Activated gamma-delta T cell (primary cell): ENCODE measurements around the gene HCN2.

ENCODE experiments used
- DNase-seq: peaks from one replicate; lab custom pipeline; 2025; lab: John Stamatoyannopoulos, UW

The HCN2 gene

GRCh38 chr19:571566-571974 lies 18.1 kb upstream of the HCN2 start:
- no peak for DNase-seq

GRCh38 chr19:572140-572742 lies 17.4 kb upstream of the HCN2 start, which contains the start of gene BSG:
Gene BSG, plus strand, starts transcription at chr19:572596. Its CDS starts 39 bp downstream, at chr19:572635.
- peak; percentile 99 for DNase-seq

GRCh38 chr19:572743-573518 lies 16.8 kb upstream of the HCN2 start:
- DNase-seq: no peak

- DNase-seq: no peak
Observed at GRCh38 chr19:573519-573825, 16.2 kb upstream of the HCN2 start.

GRCh38 chr19:574658-575526 lies 14.8 kb upstream of the HCN2 start:
- no peak for DNase-seq

GRCh38 chr19:575527-576506 lies 13.9 kb upstream of the HCN2 start:
- no peak for DNase-seq

GRCh38 chr19:576768-577438 lies 12.8 kb upstream of the HCN2 start:
- DNase-seq: no peak

GRCh38 chr19:577439-578392 lies 12.0 kb upstream of the HCN2 start:
- no peak for DNase-seq

GRCh38 chr19:579111-579841 lies 10.4 kb upstream of the HCN2 start:
- no peak for DNase-seq

- DNase-seq: no peak
Observed at GRCh38 chr19:579842-580155, 9.9 kb upstream of the HCN2 start.

GRCh38 chr19:580274-580835 lies 9.3 kb upstream of the HCN2 start:
- DNase-seq: no peak

- no peak for DNase-seq
Observed at GRCh38 chr19:581399-582111, 8.1 kb upstream of the HCN2 start.

- no peak for DNase-seq
Observed at GRCh38 chr19:582497-583197, 7.0 kb upstream of the HCN2 start.

GRCh38 chr19:583198-583967 lies 6.3 kb upstream of the HCN2 start:
- DNase-seq: no peak

- no peak for DNase-seq
Observed at GRCh38 chr19:583968-584239, 5.8 kb upstream of the HCN2 start.

GRCh38 chr19:584240-585001 lies 5.3 kb upstream of the HCN2 start:
- peak; percentile 49 for DNase-seq
